ENCODE results near the gene FGD4.

The FGD4 gene

GRCh38 chr12:32450768-32451167, 51.4 kb downstream of the FGD4 start:
- Histone ChIP-seq H3K79me2 (ENCODE audit: insufficient read depth, low read length) (no peaks in the 10 kb centered on the region), H3K4me2 (ENCODE audit: insufficient read depth, low read length) (no peak overlapping the region), H3K27me3 (ENCODE audit: insufficient read depth, low read length, poor library complexity) (no peaks in the 10 kb centered on the region), H3K9ac (ENCODE audit: low read depth, low read length) (no peak overlapping the region), H4K20me1 (ENCODE audit: insufficient read depth, low read length) (no peaks in the 10 kb centered on the region), H3K4me3 (ENCODE audit: low read depth in 1 of 2, low read length in 2 of 2) (no peak overlapping the region), H3K27ac (ENCODE audit: low read length) (no peak overlapping the region), H3K9me3 (ENCODE audit: insufficient read depth, low read length, severe bottlenecking) (no peaks in the 10 kb centered on the region), H3K36me3 (ENCODE audit: insufficient read depth, low read length) (no peaks in the 10 kb centered on the region), H2AFZ (ENCODE audit: low read depth, low read length) (no peak overlapping the region), H3K4me1 (ENCODE audit: insufficient read depth, low read length) (no peaks in the 10 kb centered on the region)
- no peak for DNase-seq
- no peak for ATAC-seq (ENCODE audit: insufficient read depth, low read depth)
- TF ChIP-seq, protein P1, sequence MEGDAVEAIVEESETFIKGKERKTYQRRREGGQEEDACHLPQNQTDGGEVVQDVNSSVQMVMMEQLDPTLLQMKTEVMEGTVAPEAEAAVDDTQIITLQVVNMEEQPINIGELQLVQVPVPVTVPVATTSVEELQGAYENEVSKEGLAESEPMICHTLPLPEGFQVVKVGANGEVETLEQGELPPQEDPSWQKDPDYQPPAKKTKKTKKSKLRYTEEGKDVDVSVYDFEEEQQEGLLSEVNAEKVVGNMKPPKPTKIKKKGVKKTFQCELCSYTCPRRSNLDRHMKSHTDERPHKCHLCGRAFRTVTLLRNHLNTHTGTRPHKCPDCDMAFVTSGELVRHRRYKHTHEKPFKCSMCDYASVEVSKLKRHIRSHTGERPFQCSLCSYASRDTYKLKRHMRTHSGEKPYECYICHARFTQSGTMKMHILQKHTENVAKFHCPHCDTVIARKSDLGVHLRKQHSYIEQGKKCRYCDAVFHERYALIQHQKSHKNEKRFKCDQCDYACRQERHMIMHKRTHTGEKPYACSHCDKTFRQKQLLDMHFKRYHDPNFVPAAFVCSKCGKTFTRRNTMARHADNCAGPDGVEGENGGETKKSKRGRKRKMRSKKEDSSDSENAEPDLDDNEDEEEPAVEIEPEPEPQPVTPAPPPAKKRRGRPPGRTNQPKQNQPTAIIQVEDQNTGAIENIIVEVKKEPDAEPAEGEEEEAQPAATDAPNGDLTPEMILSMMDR (IDR thresholded peaks at IDR 0.05; ENCODE audit: borderline replicate concordance, extremely low read depth, low read length, poor library complexity, severe bottlenecking) = no peak
- no peak for TF ChIP-seq EZH2 (IDR thresholded peaks at IDR 0.05; ENCODE audit: borderline replicate concordance, low read depth, low read length, severe bottlenecking)

DNA sequence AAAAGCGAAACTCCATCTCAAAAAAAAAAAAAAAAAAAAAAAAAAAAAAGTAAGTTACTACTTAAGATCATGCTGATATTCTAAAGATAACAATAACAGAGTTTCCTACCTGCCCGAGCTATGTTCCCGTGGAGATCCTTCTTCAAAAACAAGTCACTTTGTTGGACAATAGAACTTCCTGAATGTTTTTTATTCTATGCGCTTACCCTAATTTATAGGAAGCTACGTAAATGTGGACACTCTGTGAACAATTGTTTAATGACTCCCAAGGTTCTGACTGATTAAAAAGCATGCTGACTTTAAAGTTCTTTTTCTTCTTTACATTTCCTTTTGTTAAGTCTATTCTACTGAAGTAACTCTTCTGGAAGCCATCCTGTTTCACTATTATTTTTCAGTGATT, 52.5 kb downstream of the FGD4 start:
- H4K20me1 ChIP-seq (ENCODE audit: insufficient read depth, low read length) = no peaks in the 10 kb centered on the region
- no peak overlapping the region for H3K27ac ChIP-seq (ENCODE audit: low read length)
- no peak overlapping the region for H3K4me3 ChIP-seq (ENCODE audit: low read depth in 1 of 2, low read length in 2 of 2)
- H3K36me3 ChIP-seq (ENCODE audit: insufficient read depth, low read length) = no peaks in the 10 kb centered on the region
- H3K27me3 ChIP-seq (ENCODE audit: insufficient read depth, low read length, poor library complexity) = no peaks in the 10 kb centered on the region
- no peaks in the 10 kb centered on the region for H3K4me1 ChIP-seq (ENCODE audit: insufficient read depth, low read length)
- no peak overlapping the region for H2AFZ ChIP-seq (ENCODE audit: low read depth, low read length)
- TF ChIP-seq EZH2 (IDR thresholded peaks at IDR 0.05; ENCODE audit: borderline replicate concordance, low read depth, low read length, severe bottlenecking) = no peak
- TF ChIP-seq, protein P1 (IDR thresholded peaks at IDR 0.05; ENCODE audit: borderline replicate concordance, extremely low read depth, low read length, poor library complexity, severe bottlenecking) = no peak
- H3K9me3 ChIP-seq (ENCODE audit: insufficient read depth, low read length, severe bottlenecking) = no peaks in the 10 kb centered on the region
- no peak overlapping the region for H3K4me2 ChIP-seq (ENCODE audit: insufficient read depth, low read length)
- no peaks in the 10 kb centered on the region for H3K79me2 ChIP-seq (ENCODE audit: insufficient read depth, low read length)
- ATAC-seq (ENCODE audit: insufficient read depth, low read depth) (no peak), DNase-seq (no peak)
- H3K9ac ChIP-seq (ENCODE audit: low read depth, low read length) = no peak overlapping the region

DNA sequence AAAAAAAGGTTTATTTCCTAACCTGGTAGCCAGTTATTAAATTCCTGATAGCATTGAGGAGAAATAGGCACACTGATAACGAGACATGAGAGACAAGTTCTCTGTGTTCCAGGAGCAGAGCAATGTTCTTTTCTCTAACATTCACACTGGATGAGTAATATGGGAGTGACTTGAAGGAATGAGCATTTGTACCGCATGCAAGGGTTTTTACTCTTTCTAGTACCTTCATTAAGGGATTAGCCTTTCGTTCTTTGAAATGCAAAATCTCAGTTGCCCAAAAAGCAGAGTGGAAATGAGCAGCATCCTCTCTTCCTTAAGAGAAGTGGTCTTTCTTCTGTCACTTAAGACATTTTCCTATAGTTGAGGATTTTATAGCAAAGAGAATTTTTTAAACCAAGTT, 54.7 kb downstream of the FGD4 start:
- no peak for DNase-seq
- ATAC-seq (ENCODE audit: insufficient read depth, low read depth) = no peak
- Histone ChIP-seq H3K27me3 (ENCODE audit: insufficient read depth, low read length, poor library complexity) (no peaks in the 10 kb centered on the region), H2AFZ (ENCODE audit: low read depth, low read length) (no peak overlapping the region), H3K4me1 (ENCODE audit: insufficient read depth, low read length) (no peaks in the 10 kb centered on the region), H3K4me3 (ENCODE audit: low read depth in 1 of 2, low read length in 2 of 2) (no peak overlapping the region), H3K4me2 (ENCODE audit: insufficient read depth, low read length) (no peak overlapping the region), H3K36me3 (ENCODE audit: insufficient read depth, low read length) (no peaks in the 10 kb centered on the region), H3K27ac (ENCODE audit: low read length) (no peak overlapping the region), H3K79me2 (ENCODE audit: insufficient read depth, low read length) (no peaks in the 10 kb centered on the region), H4K20me1 (ENCODE audit: insufficient read depth, low read length) (no peaks in the 10 kb centered on the region), H3K9ac (ENCODE audit: low read depth, low read length) (no peak overlapping the region), H3K9me3 (ENCODE audit: insufficient read depth, low read length, severe bottlenecking) (no peaks in the 10 kb centered on the region)
- no peak for TF ChIP-seq EZH2 (IDR thresholded peaks at IDR 0.05; ENCODE audit: borderline replicate concordance, low read depth, low read length, severe bottlenecking)
- TF ChIP-seq, protein P1 (IDR thresholded peaks at IDR 0.05; ENCODE audit: borderline replicate concordance, extremely low read depth, low read length, poor library complexity, severe bottlenecking) = no peak

DNA sequence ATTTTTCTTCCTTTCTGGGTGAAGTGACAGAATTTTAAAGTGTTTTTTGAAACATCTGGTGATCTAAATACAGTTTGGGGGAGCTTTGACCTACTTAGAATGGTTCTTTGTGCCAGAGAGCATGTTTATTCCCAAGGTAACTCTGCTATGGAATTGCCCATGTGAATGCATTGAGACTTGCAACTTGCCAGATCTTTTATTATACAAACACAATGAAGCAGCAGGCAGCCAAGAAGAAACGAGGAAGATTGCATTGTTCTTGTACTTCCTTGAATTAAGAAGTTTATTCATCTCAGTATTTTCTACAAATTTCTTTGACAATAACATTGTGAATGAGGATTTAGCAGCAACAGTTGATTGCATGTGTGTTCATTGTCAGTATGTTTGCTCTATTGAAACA, 55.5 kb downstream of the FGD4 start:
- DNase-seq (no peak), ATAC-seq (ENCODE audit: insufficient read depth, low read depth) (no peak)
- Histone ChIP-seq H3K4me2 (ENCODE audit: insufficient read depth, low read length) (no peak overlapping the region), H3K9me3 (ENCODE audit: insufficient read depth, low read length, severe bottlenecking) (no peaks in the 10 kb centered on the region), H3K27ac (ENCODE audit: low read length) (no peak overlapping the region), H3K4me1 (ENCODE audit: insufficient read depth, low read length) (no peaks in the 10 kb centered on the region), H3K4me3 (ENCODE audit: low read depth in 1 of 2, low read length in 2 of 2) (no peak overlapping the region), H4K20me1 (ENCODE audit: insufficient read depth, low read length) (no peaks in the 10 kb centered on the region), H3K27me3 (ENCODE audit: insufficient read depth, low read length, poor library complexity) (no peaks in the 10 kb centered on the region), H2AFZ (ENCODE audit: low read depth, low read length) (no peak overlapping the region), H3K79me2 (ENCODE audit: insufficient read depth, low read length) (no peaks in the 10 kb centered on the region), H3K36me3 (ENCODE audit: insufficient read depth, low read length) (no peaks in the 10 kb centered on the region), H3K9ac (ENCODE audit: low read depth, low read length) (no peak overlapping the region)
- TF ChIP-seq, protein P1 (IDR thresholded peaks at IDR 0.05; ENCODE audit: borderline replicate concordance, extremely low read depth, low read length, poor library complexity, severe bottlenecking) = no peak
- no peak for TF ChIP-seq EZH2 (IDR thresholded peaks at IDR 0.05; ENCODE audit: borderline replicate concordance, low read depth, low read length, severe bottlenecking)
